Cerebellar nuclear complex (tissue), 1 donor: Measurements from ENCODE around the gene FAM124A.

Experiments
- DNase-seq, 2 experiments: peaks; one replicate each; lab custom pipeline; 2025; lab: John Stamatoyannopoulos, UW

Gene FAM124A, protein sequence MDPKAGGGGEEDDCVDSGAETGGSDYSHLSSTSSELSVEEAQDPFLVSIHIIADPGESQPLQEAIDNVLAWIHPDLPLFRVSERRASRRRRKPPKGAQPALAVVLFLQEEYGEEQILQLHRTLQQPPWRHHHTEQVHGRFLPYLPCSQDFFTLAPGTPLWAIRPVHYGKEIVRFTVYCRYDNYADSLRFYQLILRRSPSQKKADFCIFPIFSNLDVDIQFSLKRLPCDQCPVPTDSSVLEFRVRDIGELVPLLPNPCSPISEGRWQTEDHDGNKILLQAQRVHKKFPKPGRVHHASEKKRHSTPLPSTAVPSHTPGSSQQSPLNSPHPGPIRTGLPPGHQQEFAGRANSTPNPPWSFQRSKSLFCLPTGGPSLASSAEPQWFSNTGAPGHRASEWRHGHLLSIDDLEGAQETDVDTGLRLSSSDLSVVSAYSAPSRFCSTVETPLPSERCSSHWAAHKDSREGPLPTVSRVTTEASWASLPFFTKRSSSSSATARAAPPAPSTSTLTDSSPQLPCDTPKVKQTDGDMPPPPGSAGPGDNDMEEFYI

DNA sequence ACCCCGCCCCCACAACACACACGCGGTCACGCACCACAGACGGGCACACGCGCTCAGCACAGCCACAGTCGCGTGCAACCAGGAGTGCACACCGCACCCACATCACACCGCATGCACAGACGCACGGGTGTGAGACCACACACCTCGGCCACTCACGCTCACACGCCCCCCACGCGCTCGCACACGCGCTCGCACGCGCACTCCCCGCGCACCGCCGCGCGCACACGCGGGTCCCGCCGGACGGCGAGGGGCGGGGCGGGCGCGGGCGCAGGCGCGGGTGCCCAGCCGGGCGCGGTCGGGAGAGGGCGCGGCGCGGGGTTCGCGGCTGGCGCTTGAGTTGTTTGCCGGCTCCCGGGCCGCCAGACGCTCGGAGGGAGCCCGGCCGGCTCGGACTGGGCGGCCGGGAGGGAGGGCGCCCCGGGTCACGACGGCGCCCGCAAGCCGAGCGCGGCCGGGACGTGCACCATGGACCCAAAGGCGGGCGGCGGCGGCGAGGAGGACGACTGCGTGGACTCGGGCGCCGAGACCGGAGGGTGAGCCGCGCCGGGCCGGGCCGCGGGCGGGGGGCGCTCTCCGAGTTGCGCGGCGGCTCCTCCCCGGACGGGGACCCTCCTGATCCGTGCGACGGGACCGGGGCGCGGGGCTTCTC is at the start of gene FAM124A:
Gene FAM124A (plus strand): TSS at position 362 of the 649 bp plus-strand sequence. CDS start 104 bp downstream, at position 466.
- DNase-seq = no peak

DNA sequence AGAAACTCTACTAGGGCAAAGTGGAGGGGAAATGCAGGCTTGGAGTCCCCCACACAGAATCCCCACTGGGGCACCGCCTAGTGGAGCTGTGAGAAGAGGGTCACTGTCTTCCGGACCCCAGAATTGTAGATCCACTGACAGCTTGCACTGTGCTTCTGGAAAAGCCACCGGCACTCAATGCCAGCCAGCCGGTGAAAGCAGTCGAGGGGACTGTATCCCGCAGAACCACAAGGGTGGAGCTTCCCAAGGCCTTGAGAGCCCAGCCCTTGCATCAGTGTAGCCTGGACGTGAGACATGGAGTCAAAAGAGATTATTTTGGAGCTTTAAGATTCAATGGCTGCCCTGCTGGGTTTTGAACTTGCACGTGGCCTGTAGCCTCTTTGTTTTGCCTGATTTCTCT is 47.2 kb upstream of the FAM124A start:
- DNase-seq = no peak

DNA sequence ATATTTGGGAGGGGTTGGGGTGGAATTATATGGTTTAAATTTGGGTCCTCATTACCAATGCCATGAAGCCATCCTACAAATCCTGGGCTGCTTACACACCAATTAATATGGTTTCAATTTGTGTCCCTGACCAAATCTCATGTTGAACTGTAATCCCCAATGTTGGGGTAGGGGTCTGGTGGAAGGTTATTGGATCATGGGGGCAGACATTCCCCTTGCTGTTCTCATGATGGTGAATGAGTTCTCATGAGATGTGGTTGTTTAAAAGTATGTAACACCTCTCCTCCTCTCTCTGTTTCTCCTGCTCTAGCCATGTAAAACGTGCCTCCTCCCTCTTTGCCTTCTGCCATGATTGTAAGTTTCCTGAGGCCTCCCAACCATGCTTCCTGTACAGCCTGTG is 46.6 kb upstream of the FAM124A start:
- DNase-seq = no peak

DNA sequence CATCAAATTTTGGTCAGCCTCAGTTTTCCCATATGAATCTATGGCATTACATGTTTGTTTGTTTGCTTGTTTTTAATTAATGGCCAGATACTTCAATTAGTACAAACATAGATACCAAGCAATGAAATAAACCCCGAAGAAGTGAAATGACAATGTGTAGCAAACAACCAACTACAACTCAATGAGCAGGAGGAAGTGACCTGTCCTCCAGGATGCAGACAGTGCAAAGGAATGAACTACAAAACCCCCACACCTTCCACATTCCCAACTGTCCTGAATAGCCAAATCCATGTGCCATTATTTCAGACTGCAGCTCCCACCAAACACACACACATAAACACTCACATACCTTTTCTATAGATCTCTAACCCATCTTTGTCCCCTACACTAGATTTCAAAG is 45.0 kb upstream of the FAM124A start:
- DNase-seq = no peak

DNA sequence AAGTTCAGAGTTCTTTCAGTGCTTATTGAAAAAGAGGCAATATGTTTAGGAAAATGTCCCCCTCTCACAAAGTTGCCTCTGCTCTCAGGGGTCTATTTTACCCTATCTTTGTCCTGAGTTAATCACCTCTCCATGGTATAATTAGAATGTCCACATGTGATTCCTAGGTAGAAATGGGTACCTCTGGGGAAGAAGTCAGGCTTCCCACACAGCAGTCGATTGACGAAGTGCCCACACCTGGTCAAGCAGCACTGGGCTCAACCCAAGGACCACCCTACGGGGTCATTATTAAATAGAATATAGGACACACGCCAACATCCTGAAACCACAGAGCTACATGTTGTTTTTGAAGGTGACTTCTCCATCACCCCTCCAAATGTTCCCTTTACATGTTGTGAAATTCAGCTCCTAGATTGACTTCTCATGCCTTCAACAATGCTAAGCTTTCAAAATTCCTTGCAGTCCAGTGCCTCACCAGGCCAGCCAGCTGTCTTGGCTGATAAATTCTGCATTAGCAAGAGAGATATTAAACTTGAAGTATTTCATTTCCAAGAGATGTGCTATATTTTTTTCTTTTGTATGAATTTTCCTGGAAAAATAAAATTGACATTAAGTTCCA is 43.6 kb upstream of the FAM124A start:
- no peak for DNase-seq

DNA sequence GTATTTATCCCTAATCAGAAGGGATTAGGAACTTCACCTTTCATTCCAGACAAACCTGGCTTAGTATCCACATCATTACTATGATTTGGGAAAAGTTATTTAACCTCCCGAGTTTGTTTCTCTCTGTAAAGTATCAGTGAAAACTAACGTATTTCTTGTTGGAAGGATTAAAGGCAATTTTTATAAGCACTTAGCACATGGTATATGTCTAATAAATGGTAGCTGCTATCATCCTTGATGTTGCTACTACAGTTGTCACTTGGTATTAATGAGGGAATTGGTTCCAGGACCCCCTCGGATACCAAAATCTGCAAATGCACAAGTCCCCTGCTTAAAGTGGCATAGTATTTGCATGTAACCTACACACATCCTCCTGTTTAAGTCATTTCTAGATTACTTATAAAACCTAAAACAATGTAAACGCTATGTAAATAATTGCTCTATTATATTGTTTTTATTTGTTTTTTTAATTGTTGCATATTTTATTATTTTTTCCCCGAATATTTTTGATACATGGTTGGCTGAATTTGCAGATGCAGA is 42.7 kb upstream of the FAM124A start:
- no peak for DNase-seq

DNA sequence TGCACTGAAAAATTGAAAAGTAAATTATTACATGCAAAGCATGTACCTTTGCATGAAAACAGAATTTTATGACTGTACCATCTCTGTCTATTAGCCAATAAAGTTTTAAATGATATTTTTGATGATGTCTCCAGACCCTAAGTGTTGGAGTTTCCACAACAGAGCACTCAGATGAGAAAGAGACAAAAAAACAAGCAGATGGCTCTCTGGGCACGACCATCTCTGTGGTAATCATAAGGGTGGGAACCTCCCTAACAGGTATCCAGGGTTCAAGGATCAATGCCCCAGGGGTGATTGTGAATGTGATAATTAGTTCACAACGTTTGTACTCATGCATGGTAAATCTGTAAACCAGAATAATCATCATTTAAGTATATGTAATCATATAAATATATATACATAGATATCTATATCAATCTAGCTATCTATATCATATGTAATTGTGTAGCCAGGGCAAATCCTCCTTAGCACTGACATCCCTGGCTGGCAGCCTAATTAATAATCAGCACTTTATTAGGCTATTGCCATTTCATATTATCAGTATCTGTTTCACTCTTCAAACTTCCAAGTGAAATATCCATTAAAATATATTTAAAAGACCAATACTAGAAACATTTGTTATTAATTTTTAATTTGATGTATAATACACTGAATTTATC is 41.2 kb upstream of the FAM124A start:
- no peak for DNase-seq

DNA sequence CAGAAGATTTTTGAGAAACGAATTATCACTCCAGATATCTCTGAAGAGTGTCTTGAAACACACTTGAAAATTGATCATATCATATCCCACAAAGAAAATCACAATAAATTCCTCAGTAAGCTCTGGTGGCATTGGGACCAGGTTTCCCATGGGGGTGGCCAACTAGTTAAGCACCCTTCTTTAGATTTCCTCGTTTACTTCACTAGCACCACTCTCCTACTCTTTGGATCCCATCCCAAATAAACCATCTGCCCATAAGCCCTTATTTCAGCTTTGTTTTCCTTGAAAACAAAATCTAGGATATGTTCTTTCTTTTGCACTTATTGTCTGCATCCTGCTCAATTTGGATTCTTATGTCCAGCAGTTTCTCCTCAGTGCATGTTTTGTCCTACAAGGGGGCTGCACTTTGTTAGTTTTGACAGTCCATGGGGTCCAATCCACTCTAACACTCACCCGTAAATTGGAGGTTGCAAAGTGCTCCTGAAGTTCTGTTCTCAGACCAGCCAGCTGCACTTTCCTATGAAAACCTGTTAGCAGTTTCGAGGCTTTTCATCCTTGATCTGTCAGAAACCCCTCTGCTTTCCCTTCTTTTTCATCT is 40.3 kb upstream of the FAM124A start:
- no peak for DNase-seq

DNA sequence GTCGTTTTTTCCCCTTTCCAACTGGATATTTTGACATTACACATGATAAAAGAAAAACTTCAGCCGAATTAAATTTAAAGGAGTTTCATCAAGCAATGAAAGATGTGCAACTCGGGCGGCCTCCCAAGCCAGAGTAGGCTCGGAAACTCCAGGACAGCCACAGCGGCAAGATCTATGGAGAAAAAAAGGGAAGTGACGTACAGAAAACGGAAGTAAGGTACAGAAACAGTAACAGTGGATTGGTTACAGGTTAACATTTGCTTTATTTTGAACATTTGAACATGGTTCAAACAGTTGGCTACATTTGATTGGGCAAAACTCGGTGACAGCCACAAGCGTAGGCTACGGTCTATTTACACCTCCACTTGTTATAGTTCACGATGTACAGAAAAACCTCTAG is 30.5 kb upstream of the FAM124A start:
- no peak for DNase-seq

DNA sequence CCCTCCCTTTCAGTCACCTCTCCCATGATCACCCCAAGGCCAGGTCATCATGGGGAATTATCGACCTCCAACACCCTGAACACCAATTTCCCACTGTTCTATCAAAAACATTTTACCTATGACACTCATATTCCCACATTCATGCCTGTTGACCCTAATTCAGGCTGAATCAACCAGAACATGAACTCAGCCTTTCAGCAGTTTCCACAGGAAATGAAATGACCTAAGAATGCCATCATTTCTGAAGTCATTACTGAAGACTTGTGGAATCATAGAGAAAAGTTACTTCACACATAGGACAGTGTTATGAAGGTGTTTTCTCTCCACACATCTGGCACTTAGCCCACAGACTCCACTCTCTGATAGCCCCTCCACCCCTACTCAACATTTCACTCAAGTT is 29.9 kb upstream of the FAM124A start:
- no peak for DNase-seq

DNA sequence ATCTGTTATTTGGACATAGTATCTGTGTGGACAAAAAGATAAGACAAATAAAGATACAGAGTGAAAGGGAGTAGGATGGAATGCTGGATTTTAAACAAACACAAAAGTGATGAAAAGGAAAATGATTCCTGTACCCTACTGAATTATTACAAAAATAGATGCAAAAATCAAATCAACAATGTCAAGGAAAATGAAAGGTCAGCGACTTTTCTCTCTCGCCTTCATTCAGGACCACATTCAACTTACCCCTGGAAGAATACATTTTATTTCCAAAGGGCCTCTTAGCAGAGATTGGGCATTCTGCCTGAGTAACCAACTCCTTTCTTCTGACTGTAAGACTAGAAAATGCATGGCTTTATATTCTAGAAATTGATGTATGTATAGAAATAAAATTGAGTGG is 28.8 kb upstream of the FAM124A start:
- no peak for DNase-seq

DNA sequence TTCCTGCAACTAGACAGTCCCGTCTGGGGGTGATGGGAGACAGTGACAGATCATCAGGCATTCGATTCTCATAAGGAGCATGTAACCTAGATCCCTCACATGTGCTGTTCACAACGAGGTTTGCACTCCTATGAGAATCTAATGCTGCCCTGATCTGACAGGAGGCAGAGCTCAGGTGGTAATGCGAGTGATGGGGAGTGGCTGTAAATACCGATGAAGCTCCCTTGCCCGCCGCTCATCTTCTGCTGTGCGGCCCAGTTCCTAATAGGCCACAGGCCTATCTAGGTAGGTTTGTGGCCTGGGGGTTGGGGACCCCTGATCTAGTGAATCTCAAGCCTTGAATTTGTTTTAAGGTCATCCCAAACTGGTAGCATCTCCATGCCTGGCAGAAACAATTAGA is 27.3 kb upstream of the FAM124A start:
- no peak for DNase-seq

DNA sequence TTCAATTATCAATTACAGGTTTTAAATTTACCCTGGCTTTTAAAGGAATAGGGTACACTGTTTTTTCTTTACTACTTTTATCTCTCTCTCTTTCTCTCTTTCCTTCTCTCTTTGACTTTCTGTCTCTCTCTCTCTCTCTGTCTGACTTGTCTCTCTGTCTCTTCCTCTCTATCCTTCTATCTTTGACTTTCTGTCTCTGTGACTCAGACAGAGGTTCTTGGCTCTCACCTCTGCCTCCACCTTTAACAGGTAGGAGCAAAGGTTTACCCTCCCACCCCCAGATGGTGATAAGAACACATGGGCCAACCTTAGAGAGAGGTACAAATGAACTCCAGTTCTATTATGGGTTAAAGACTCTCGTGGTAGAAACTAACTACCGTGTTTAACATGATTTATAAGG is 20.3 kb upstream of the FAM124A start:
- DNase-seq = no peak

DNA sequence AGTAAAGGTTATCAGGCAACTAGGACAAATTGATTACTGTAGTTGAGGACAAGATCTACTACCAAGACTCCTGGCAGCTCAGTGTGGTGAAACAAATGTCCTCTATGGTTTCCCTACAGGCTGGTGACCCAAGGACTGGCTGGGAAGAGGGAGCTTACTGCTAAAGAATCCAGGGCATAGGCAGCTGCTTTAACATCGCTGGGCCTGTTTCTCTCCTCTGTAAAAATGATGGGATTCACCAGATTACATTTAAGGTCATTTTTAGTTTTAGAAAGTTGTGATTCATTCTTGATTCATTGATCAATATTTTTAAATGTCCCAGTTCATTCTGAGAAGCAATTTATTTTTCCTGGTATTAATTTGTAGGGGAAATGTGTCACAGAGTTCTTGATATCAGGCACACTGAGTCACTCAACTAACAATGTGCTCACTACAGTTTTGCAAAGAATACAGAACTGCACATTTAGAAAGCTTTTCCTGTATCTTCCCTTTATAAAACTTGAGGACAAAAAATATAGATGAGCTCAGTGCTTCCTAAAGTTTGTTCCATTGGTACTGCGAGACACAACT is 19.6 kb upstream of the FAM124A start:
- no peak for DNase-seq

DNA sequence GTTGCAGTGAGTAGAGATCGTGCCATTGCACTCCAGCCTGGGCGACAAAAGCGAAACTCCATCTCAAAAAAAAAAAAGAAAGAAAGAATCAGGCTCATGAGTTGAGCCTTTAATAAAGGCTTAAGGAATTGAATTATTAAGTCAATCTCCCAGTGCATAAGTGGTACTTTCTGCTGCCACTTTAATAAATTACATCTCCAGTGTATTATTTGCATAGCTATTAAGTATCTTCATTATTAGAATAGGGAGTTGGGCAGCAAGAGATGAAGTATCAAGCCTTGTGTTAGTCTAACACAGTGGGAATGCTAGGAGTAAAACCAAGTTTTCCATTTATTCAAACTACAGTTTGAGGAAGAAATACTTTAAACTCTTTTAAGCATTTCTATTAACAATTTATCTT is 15.6 kb upstream of the FAM124A start:
- no peak for DNase-seq

DNA sequence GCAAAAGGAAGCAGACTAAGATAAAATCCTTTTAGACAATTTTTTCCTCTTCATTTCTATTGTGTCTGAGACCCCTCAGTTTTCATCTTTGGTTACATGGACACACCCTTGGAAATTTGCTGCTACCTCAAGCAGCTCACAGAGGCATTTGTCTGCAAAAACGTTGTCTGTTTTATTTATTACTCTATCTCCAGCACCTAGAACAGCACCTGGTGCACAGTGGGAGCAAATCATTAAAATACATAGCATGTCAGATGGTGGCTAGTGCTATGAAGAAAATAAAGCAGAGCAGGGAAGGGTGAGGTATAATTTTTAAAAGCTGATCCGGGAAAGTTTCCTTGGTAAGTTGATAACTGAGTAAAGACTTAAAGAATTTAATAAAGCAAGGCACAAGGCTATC is 14.3 kb upstream of the FAM124A start:
- no peak for DNase-seq

DNA sequence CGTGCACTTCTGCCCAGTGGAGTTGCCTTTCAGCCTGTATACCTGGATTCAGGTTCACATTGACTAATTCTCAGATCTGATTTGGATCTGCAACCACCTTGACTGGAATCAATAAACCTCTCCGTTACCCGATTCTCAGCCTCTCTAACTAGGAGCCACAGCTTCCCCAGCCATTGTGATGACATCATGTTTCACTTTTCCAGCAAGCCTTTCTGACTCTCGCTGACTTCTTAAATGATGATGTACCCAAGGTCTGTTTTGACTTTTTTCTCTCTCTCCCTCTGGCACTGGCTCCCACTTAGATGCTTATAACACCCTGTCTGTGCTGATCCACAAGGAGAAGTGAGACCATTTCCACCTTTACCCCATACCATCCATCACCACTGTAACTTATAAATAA is 13.5 kb upstream of the FAM124A start:
- no peak for DNase-seq

DNA sequence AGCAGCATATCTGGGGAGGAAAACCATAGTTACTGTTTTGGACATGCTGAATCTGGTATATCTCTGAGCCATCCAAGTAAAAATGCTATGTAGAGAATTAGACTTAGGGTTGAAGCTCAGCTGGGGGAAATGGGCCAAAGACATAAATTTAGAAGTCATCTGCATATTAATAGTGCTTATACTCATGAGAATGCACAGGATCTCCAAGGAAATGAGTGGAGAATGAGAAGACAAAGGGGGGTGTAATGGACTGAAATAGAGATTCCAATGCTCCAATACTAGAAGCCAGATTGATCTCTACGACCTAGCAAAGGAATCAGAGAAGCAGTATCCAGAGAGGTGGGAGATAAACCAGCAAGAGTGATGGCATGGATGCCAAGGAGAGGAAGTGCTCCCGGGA is 10.3 kb upstream of the FAM124A start:
- DNase-seq = no peak

DNA sequence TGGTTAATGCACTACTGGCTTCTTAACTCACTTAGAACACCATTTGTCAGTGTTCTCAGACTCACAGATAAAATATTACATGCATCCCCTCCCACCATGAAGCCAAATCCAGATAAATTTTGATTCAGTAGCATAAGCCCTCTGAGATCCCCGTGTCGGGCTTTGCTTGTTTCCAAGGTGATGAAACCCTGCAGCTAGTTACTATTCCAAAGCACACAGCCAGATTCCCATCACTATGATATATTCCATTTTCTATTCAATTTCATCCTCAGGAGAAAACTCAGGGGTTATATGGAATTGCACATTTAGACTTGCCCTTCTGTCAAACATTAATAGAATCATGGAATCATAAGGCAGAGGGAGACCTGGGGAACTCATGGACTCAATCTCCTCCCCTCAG is 9.4 kb upstream of the FAM124A start:
- DNase-seq = no peak

DNA sequence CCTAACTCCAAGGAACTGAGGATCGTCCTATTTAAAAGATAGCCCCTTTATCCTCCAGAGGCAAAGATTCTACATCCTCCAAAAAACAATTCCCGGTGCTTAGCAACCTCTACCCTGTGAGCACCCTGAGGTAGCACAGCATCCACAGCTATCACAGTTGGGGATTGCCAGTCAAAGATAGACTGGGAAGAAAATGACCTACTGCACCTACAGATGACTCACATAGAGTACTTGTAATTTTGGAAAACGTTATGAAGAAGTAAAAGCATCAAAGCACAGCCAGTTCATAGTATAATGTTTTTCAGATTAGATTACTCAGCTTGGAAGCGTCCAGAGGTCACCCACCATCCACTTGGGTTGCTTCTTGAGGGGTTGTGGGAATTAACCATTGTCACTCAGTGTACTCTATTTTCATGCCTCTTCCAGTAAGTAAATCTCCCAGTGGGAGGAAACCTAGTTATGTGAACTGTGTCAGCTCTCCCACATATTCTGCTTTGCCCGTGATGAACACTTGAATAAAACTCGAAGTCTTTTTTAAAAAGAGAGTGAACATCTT is 8.9 kb upstream of the FAM124A start:
- no peak for DNase-seq

DNA sequence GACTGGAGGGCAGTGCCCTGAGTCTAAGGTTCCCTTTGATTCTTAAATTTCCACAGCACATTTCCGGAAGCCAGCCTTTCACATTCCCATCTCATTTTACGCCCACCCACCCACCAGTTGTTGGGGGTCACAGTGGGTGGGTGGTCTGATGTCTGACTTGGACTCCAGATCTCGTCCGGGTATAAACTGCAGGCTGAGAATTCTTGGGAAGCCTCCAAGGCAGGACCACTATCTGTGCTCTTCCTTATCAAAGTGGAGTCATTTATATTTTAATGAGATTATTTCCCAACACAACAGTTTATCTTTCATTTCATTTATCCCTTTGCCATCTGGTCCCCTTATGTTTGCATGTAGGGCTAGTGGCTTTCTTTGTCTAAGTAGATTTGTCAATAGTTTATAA is 3.6 kb upstream of the FAM124A start:
- no peak for DNase-seq
